Endodermal cell (in vitro differentiated cells): Measurements from ENCODE around the gene PIP4P1. TPM values are rescaled to one million over a fixed set of nuclear protein-coding genes. Genes with fewer than 3 reads are reported as not detected.
A peak's percentile ranks its signal among the peaks of the same experiment; 100 is the strongest.
"Not testable (repeated sequence)": the region's sequence is repeated elsewhere in the genome, so short reads cannot be mapped to it uniquely, and the experiment has no call there.

ENCODE experiments used
- DNase-seq: peaks from one replicate; pipeline ENCODE4 v3.0.0-alpha.2; 2017
- H3K27ac ChIP-seq: 2 replicates; pipeline ENCODE4 v1.5.1; 2013; ENCODE audit warnings: mild to moderate bottlenecking, low read depth, low read length, moderate library complexity
- H3K27me3 ChIP-seq: 2 replicates; pipeline ENCODE4 v1.6.1; 2013; ENCODE audit warnings: mild to moderate bottlenecking, low read length, moderate library complexity; ENCODE audit not compliant: insufficient read depth, control insufficient read depth, poor library complexity, severe bottlenecking
- H3K36me3 ChIP-seq: 2 replicates; pipeline ENCODE4 v1.7.0; 2013; ENCODE audit warnings: mild to moderate bottlenecking, low read length, moderate library complexity; ENCODE audit not compliant: control insufficient read depth, insufficient read depth
- H3K4me1 ChIP-seq: one replicate; pipeline ENCODE4 v1.7.0; 2013; ENCODE audit warnings: low read length; ENCODE audit not compliant: control insufficient read depth, insufficient read depth
- H3K4me3 ChIP-seq: 2 replicates; pipeline ENCODE4 v1.5.1; 2013; ENCODE audit warnings: mild to moderate bottlenecking, low read length, moderate library complexity
- H3K9ac ChIP-seq: 2 replicates; pipeline ENCODE4 v1.6.1; 2013; ENCODE audit warnings: mild to moderate bottlenecking, low read length, moderate library complexity; ENCODE audit not compliant: poor library complexity, severe bottlenecking; ENCODE audit errors: extremely low read depth
- H3K9me3 ChIP-seq: 2 replicates; pipeline ENCODE4 v1.6.1; 2013; ENCODE audit warnings: mild to moderate bottlenecking, low read length, moderate library complexity; ENCODE audit not compliant: control insufficient read depth
- H3K27ac Mint-ChIP-seq: 2 replicates; pipeline ENCODE4 v1.8.0; 2020; ENCODE audit warnings: mixed read lengths
- H3K27me3 Mint-ChIP-seq: 2 replicates; pipeline ENCODE4 v1.8.0; 2021; ENCODE audit warnings: mild to moderate bottlenecking, mixed read lengths; ENCODE audit not compliant: insufficient read depth
- H3K36me3 Mint-ChIP-seq: 2 replicates; pipeline ENCODE4 v1.8.0; 2020; ENCODE audit warnings: low read depth, mixed read lengths
- H3K4me1 Mint-ChIP-seq: 2 replicates; pipeline ENCODE4 v1.8.0; 2020; ENCODE audit warnings: mixed read lengths
- H3K4me3 Mint-ChIP-seq: 2 replicates; pipeline ENCODE4 v1.8.0; 2020; ENCODE audit warnings: mild to moderate bottlenecking, moderate library complexity, mixed read lengths
- H3K9me3 Mint-ChIP-seq: 2 replicates; pipeline ENCODE4 v1.8.0; 2020; ENCODE audit warnings: mild to moderate bottlenecking, mixed read lengths
- WGBS, 2 experiments: methylation state at CpG; one replicate each; pipeline versions ENCODE4 v1.1.5 to v1.1.7; 2013; ENCODE audit warnings: missing lambda C conversion rate in 2 of 2, mixed read lengths in 1 of 2; ENCODE audit not compliant: insufficient coverage in 1 of 2, insufficient read length in 1 of 2; 5-methylcytosine and 5-hydroxymethylcytosine counted together
- total RNA-seq, 2 donors: library from RNA; stranded (reverse); fragmentation: NEBNext Ultra II Directional in 1 of 2; extraction: Animal tissue kit (Norgen Biotek cat#: 25700) in 1 of 2; gene quantifications; 2 replicates in 1 of 2; 3 replicates in 1 of 2; pipeline ENCODE4 v1.2.1, GENCODE V29; 2021
- TF ChIP-seq, protein P1 (sequence below): fragments of 200-600 bp; sonication (generic); conservative IDR thresholded peaks from 2 replicates; pipeline ENCODE4 v1.5.0; 2021; ENCODE audit warnings: antibody characterized with exemption, mild to moderate bottlenecking

The PIP4P1 gene
- total RNA-seq, 2 donors from 2014 or later = 32.1 to 38.1 TPM

DNA sequence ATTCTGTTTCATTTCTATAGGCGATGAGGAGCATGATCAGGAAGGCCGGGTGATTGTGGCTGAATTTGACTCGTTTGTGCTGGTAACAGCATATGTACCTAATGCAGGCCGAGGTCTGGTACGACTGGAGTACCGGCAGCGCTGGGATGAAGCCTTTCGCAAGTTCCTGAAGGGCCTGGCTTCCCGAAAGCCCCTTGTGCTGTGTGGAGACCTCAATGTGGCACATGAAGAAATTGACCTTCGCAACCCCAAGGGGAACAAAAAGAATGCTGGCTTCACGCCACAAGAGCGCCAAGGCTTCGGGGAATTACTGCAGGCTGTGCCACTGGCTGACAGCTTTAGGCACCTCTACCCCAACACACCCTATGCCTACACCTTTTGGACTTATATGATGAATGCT, 4.3 kb downstream of the PIP4P1 start:
- no peaks in the 10 kb centered on the region for H3K27me3 ChIP-seq
- WGBS, 2 experiments = 95 to 96% methylated on average over 10 to 13 of the region's 13 CpGs
- Mint-ChIP-seq H3K9me3 (peaks cover 3% of the 10 kb centered on the region), H3K36me3 (peaks cover 28% of the 10 kb centered on the region), H3K27me3 (no peaks in the 10 kb centered on the region), H3K4me3 (no peak overlapping the region), H3K27ac (no peak overlapping the region), H3K4me1 (peaks cover 11% of the 10 kb centered on the region)
- H3K9ac ChIP-seq = no peak overlapping the region
- peak overlapping the region; percentile 96 for H3K4me3 ChIP-seq
- H3K36me3 ChIP-seq = peaks cover 54% of the 10 kb centered on the region
- H3K27ac ChIP-seq = peak overlapping the region; percentile 0
- H3K4me1 ChIP-seq = peaks cover 6% of the 10 kb centered on the region
- H3K9me3 ChIP-seq = no peaks in the 10 kb centered on the region
- TF ChIP-seq, protein P1, sequence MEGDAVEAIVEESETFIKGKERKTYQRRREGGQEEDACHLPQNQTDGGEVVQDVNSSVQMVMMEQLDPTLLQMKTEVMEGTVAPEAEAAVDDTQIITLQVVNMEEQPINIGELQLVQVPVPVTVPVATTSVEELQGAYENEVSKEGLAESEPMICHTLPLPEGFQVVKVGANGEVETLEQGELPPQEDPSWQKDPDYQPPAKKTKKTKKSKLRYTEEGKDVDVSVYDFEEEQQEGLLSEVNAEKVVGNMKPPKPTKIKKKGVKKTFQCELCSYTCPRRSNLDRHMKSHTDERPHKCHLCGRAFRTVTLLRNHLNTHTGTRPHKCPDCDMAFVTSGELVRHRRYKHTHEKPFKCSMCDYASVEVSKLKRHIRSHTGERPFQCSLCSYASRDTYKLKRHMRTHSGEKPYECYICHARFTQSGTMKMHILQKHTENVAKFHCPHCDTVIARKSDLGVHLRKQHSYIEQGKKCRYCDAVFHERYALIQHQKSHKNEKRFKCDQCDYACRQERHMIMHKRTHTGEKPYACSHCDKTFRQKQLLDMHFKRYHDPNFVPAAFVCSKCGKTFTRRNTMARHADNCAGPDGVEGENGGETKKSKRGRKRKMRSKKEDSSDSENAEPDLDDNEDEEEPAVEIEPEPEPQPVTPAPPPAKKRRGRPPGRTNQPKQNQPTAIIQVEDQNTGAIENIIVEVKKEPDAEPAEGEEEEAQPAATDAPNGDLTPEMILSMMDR = no peak
- DNase-seq = no peak

DNA sequence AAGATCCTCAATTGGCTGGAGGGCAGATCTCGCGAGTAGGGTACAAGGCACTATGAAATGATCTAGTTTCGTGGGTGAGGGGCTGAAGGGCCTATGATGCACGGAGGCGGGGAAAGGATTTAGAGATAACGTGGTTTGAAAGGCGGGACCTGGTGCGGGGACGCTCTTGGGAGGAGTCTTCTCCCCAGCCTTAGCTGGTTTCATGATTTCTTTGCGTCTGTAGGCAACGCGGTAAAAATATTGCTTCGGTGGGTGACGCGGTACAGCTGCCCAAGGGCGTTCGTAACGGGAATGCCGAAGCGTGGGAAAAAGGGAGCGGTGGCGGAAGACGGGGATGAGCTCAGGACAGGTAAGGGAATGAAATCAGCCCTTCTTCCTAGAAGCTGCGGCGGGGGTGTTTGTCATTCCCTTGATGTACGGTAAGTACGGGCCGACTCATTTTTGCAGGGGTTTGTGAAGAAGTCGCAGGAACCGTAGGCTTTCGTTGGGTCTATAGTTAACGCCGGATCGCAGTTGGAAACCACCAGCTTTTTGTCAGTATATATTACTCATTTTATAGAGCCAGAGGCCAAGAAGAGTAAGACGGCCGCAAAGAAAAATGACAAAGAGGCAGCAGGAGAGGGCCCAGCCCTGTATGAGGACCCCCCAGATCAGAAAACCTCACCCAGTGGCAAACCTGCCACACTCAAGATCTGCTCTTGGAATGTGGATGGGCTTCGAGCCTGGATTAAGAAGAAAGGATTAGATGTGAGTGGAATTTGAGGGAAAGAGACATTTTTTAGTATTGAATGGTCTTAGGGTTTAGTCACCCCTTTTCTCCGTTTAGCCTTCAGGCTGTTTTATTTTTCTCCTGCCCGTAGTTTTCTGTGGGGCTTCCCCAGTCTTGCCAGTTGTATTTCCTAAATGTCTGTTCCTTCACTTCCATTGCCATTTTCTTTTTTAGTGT, 5.6 kb downstream of the PIP4P1 start:
- Histone ChIP-seq H3K4me3 (peak overlapping the region; percentile 96), H3K36me3 (peaks cover 66% of the 10 kb centered on the region), H3K27ac (peak overlapping the region; percentile 98), H3K9ac (peak overlapping the region; percentile 96), H3K27me3 (no peaks in the 10 kb centered on the region), H3K9me3 (no peaks in the 10 kb centered on the region), H3K4me1 (peaks cover 6% of the 10 kb centered on the region)
- no peak for DNase-seq
- H3K36me3 Mint-ChIP-seq = peaks cover 37% of the 10 kb centered on the region
- TF ChIP-seq, protein P1 = no peak
- no peak overlapping the region for H3K27ac Mint-ChIP-seq
- H3K9me3 Mint-ChIP-seq = no peaks in the 10 kb centered on the region
- peaks cover 8% of the 10 kb centered on the region for H3K4me1 Mint-ChIP-seq
- H3K4me3 Mint-ChIP-seq = no peak overlapping the region
- WGBS, 2 experiments = 2 to 4% methylated on average over 18 to 39 of the region's 39 CpGs
- H3K27me3 Mint-ChIP-seq = no peaks in the 10 kb centered on the region

DNA sequence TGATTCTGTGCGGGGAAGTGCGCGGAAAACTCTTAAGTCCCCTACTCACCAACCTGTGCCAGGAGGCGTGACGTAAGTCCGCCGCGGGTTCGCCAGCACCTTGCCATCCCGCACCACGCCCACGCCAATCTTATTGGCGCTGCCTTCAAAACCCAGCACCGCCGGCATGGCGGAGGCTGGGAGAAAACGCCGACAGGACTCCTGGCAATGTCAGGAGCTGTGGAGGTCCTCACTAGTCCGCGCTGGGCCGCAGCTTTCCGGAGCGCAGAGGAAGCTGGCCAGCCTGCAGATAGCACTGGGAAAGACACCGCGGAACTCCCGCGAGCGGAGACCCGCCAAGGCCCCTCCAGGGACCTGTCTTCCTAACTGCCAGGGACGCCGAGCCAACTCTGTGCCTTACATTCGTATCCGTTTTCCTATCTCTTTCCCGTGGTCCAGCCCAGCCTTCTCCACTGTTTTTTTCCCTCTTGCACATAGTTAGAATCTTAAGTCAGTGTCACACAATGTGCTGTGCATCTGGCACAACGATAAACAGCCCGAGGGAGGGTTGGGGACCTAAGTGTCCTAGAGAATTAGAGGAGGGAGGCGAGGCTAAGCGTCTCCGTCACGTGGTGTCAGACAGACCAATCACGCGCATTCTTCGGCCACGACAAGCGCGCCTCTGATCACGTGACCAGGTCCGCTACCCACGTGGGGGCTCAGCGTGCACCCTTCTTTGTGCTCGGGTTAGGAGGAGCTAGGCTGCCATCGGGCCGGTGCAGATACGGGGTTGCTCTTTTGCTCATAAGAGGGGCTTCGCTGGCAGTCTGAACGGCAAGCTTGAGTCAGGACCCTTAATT, 6.5 kb downstream of the PIP4P1 start, which contains the start of the genes APEX1 and OSGEP:
Gene APEX1, plus strand, starts transcription at position 711 of the 839 bp plus-strand sequence. CDS start 420 bp downstream, outside the sequence.
Gene OSGEP, minus strand, starts transcription at position 297 of the 839 bp plus-strand sequence. Its CDS starts 129 bp downstream, at position 168.
- peaks cover 69% of the 10 kb centered on the region for H3K36me3 ChIP-seq
- Mint-ChIP-seq H3K36me3 (peaks cover 39% of the 10 kb centered on the region), H3K4me3 (no peak within 1 kb of the TSS), H3K27ac (no peak within 1 kb of the TSS), H3K9me3 (no peaks in the 10 kb centered on the region), H3K27me3 (no peaks in the 10 kb centered on the region), H3K4me1 (no peaks in the 10 kb centered on the region)
- WGBS, 2 experiments = 0% methylated on average over 33 to 56 of the region's 56 CpGs
- peaks cover 3% of the 10 kb centered on the region for H3K4me1 ChIP-seq
- peak within 1 kb of the TSS; percentile 96 for H3K4me3 ChIP-seq
- H3K27me3 ChIP-seq = no peaks in the 10 kb centered on the region
- H3K27ac ChIP-seq = peak within 1 kb of the TSS; percentile 98
- peak within 1 kb of the TSS; percentile 96 for H3K9ac ChIP-seq
- peak; percentile 99 for DNase-seq
- H3K9me3 ChIP-seq = no peaks in the 10 kb centered on the region
- TF ChIP-seq, protein P1 = no peak

DNA sequence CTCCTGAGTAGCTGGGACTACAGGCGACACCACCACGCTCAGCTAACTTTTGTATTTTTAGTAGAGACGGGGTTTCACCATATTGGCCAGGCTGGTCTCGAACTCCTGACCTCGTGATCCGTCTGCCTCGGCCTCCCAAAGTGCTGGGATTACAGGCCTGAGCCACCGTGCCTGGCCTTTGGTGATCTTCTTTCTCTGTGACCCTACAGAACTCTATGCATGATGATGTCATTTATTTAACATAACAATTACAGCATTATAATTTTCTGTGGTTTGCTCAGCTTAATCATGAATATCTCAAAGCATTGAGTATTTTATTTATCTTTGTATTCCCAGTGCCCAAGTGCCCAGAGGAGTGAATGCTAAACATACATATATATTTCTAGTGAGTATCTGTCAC, 8.4 kb downstream of the PIP4P1 start:
- not testable (repeated sequence) for DNase-seq, H3K27me3 Mint-ChIP-seq, H3K9me3 ChIP-seq, H3K4me3 Mint-ChIP-seq, H3K27ac ChIP-seq, H3K4me3 ChIP-seq, H3K9me3 Mint-ChIP-seq, H3K4me1 Mint-ChIP-seq, H3K27me3 ChIP-seq, H3K9ac ChIP-seq, H3K27ac Mint-ChIP-seq, H3K4me1 ChIP-seq
- peaks cover 27% of the 10 kb centered on the region for H3K36me3 Mint-ChIP-seq
- peaks cover 69% of the 10 kb centered on the region for H3K36me3 ChIP-seq
- 91 to 97% methylated on average over 8 of the region's 8 CpGs for WGBS, 2 experiments
